Right ventricle myocardium inferior (tissue), 1 donor: ENCODE results near the gene TAB2. TPM values are rescaled to one million over a fixed set of nuclear protein-coding genes. Genes with fewer than 3 reads are reported as not detected.
"Not testable (repeated sequence)": the region's sequence is repeated elsewhere in the genome, so short reads cannot be mapped to it uniquely, and the experiment has no call there.

ENCODE experiments used
- ATAC-seq: fragments of 200-7000 bp; cut with Tn5 transposase; one replicate; pipeline ENCODE4 v1.9.1; 2020; ENCODE audit warnings: mild to moderate bottlenecking, moderate library complexity
- DNase-seq: peaks from one replicate; pipeline ENCODE4 v3.0.0; 2021; ENCODE audit errors: missing footprints
- intact Hi-C: fragments of 100-400 bp; cut with DNase I; formaldehyde crosslinking; loops from one replicate; pipeline ENCODE4 v1.11.0; 2022
- total RNA-seq: library from RNA; stranded (reverse); fragmentation: NEBNext Ultra II Directional; extraction: Animal tissue kit (Norgen Biotek cat#: 25700); gene quantifications from one replicate; pipeline ENCODE4 v1.2.1, GENCODE V29; 2021
- donor health status: DM: no; HTN: yes; CAD: no; lungs with severe emphysema.

The TAB2 gene
- total RNA-seq, 1 donor from 2014 or later: 57.4 TPM

DNA sequence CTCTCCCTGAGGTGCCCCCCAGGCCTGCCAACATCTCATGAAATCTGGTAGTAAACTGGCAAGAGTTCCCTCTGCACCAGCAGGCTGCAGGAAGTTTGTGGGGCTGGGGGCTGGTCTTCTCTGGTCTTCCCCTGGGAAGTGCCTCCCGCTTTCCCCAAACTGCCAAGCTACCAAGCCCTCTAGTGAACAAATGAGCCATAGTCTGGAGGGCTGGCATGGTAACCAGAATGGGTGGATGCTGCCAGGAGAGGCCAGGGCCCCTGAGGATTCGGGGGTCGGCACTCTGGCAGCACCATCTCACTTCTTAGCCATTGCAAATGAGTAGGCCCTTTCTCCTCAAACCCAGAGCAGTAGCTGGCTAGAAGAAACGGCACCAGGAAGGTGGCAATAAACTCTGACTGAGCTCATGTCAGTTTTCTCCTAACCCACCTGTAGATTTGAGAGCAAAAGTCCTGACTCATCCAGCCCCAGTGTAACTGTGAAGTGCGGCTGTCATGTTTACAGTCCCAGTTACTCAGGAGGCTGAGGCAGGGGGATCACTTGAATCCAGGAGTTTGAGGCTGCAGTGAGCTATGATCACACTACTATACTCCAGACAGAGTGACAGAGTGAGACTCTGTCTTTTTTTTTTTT is 131.4 kb downstream of the TAB2 start:
- intact Hi-C loops: no loop called here
- DNase-seq (no peak), ATAC-seq (no peak)

DNA sequence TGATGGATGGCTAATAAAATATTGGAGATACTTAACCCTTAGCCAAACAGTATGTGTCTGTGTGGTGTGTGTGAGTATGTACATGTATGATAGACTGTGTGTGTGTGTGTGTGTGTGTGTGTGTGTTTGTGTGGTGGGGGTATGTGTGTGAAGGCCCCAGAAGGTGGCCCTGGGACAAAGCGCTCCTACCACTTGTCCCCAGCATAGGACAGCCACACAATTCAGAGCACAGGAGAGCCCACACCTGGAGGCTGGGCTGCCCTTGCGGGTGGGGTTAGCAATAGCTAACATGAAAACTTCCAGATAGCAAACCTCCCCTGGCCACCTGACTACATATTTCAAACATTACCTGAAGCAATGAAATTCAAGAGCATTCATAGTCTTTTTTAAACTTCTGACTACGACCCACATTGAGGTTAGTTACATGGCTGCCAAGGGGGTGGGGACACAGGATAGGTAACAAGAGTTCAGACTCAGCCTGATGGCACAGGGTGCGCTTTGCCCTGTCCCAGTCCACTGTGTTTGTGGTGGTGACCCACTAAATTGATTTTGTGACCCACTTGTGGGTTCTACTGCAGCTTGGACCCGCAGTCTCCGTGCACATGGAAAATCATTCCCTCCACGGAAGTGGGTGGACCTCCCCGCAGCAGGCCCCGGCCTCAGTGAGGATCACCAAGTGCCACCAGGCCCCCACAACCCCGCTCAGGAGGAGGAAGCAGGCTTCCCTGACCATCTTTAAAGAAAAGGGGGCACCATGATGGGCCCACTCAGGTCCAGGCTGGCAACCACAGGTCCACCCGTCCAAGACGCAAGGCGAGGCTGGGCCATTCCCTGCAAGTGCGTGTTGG is 132.5 kb downstream of the TAB2 start:
- ATAC-seq (no peak), DNase-seq (no peak)
- intact Hi-C loops: loop anchor here (5.0 kb wide), 1 partner anchor 67 kb away; no protein-coding TSS in a partner anchor

DNA sequence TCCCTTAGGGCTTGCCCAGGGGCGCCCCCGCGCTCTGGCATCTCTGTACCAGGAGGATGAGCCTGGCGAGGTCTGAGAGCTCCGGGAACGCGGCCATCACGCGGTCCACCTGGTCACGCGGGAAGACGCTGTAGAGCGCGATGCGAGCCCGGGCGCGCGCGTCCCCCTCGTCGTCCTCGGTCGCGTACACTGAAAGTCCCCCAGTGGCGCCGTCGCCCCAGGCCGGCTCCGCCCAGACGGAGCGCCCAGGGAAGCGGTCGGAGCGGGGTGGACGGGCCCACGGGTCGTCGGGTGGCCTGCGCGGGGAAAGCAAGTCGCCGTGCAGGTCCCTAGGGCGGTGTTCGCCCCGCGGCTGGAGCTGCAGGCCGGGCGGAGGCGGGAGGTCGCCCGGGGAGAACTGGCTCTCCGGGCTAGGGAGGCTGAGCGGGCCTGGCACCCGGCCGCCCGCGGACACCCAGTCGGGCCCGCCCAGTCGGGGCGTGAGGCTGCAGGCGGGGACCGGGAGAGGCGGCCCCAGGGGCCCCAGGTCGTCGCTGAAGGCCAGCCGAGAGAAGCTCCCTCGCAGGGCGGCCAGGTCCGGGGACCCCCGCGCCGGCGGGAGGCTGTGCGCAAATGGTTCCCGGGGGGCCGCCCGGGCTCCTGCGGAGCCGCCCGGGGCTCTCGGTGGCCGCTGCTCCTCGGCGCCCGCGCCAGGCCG is 133.3 kb downstream of the TAB2 start:
- DNase-seq (no peak), ATAC-seq (no peak)
- intact Hi-C loops: loop anchor here (5.0 kb wide), 1 partner anchor 66 kb away; no protein-coding TSS in a partner anchor

DNA sequence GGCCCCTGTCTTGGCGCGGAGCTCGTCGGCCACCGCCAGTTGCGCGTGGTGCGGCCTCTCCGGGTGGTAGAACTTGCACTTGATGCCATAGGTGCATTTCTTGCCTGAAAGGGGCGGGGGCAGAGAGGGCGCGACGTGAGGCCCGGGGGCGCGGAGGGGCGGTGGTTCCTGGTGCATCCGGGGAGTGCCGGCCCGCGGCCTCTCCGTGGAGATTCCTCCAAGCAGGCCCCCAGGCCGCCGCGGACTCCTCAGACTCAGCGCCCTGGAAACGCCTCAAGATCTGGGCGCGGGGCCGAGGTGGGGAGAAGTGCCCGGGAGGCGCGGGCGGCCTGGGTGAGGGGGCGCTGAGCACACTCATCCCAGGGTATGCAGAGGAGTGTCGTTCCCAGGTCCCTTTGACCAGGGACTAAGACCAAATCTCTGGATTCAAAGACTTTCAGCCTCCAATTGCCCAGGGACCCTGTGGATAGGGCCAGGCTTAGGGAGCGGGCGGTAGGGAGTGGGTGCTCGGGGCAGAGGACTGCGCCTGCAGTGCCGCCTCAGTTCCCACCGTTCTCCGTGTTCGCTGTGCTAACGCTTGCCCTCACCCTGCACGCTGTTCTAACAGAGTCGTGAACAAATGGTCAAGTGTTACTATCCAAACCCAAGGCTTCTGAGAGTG is 134.0 kb downstream of the TAB2 start:
- intact Hi-C loops: loop anchor here (5.0 kb wide), 1 partner anchor 66 kb away; no protein-coding TSS in a partner anchor
- DNase-seq (peak; percentile 78), ATAC-seq (no peak)

DNA sequence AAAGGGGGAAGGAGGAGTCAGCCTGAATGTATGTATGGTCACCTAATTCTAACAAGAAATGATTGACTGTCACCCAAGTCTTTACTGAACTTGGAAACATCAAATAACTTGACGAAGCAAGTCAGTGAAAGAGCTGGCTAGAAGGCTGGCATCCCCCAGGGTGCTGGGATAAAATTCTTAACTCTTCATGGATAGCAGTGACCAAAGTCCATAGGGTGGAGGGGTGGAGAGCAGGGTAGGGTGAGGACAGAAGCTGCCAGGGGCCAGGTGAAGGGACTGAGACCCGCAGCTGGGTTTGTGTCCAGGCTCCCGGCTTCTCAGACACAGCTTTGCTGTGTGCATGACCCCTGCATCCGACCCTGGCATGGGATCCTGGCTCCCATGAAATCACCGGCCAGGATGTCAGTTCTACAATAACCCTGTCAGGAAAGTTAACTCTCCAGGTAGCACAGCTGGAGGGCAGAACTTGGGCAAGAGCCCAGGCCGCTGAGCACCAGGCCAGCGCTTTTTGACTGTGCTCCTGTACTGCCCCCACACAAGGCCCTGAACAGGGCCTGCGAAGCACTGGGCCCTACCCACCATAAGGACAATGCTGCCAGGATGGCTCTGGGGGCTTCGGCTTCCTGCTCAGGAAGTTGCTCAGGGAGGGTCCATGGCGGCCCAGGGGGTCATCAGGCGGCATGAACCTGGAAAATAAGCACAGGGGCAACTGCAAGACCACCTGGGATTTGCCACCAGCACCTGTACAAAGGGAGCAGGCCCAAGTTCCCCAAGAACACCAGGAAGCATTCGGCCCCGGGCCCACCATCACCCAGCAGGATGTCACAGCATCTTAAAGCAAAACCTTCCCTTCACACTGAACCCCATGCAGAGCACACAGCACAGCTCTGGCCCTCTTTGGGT is 134.8 kb downstream of the TAB2 start:
- DNase-seq (no peak), ATAC-seq (no peak)
- intact Hi-C loops: loop anchor here (5.0 kb wide), 1 partner anchor 65 kb away; no protein-coding TSS in a partner anchor

DNA sequence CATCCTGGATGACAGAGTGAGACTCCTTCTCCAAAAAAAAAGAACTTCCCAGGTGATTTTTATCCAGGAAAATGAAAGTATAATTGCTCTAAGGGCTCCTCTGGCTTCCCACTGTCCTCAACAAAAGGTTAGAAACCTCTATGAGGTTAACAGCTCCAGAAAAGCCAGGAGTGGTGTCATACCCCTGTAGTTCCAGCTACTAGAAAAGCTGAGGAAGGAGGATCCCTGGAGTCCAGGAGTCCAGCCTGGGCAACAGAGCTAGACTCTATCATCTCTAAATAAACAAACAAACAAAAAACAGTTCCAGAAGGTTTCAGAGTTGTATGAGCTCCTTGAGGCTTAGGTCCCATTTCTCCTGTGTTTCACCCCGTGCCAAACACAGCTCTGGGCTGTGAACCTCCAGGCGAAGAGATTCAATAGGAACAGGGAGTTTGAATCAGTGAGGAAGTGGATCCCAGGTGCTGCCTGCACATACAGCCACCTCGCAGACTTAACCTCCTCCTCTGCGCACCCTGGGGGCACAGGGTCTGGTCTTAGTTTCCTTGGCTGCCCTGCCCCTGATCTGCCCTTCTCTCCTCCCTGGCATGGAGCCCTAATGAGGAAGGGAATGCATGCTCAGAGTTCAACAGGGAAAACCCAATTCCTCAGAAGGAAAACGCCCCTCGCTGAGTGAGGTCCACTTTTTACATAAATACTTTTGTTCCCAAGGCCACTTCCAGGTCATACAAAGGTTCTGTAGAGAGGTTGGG is 136.3 kb downstream of the TAB2 start:
- intact Hi-C loops: loop anchor here (5.0 kb wide), 1 partner anchor 64 kb away; no protein-coding TSS in a partner anchor
- DNase-seq (no peak), ATAC-seq (no peak)

DNA sequence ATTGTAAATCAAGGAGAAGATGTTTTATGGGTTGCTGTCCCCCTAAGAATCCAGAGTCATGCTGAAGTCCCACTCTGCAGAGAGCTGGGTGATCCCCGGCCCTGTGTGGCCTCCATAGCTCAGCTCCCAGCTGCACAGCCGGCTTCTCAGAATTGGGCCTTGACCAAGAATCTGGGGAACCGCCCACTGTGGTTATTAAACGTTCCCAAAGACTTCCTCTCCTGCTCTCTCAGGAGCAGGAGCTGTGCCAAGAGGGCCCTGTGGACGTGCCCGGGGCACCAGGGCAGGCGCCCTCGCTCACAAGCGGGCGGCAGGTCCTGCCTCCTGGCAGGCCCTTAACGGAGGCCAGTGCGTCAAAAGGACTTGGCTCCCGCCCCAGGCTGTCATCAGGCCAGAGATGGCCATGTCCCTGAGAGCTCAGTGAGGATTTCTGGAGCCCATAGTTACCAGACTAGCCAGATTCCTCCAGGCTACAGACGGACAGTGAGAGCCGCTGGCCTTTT is 136.9 kb downstream of the TAB2 start:
- ATAC-seq (peak; percentile 91), DNase-seq (peak; percentile 98)
- intact Hi-C loops: loop anchor here (5.0 kb wide), 1 partner anchor 63 kb away; no protein-coding TSS in a partner anchor

DNA sequence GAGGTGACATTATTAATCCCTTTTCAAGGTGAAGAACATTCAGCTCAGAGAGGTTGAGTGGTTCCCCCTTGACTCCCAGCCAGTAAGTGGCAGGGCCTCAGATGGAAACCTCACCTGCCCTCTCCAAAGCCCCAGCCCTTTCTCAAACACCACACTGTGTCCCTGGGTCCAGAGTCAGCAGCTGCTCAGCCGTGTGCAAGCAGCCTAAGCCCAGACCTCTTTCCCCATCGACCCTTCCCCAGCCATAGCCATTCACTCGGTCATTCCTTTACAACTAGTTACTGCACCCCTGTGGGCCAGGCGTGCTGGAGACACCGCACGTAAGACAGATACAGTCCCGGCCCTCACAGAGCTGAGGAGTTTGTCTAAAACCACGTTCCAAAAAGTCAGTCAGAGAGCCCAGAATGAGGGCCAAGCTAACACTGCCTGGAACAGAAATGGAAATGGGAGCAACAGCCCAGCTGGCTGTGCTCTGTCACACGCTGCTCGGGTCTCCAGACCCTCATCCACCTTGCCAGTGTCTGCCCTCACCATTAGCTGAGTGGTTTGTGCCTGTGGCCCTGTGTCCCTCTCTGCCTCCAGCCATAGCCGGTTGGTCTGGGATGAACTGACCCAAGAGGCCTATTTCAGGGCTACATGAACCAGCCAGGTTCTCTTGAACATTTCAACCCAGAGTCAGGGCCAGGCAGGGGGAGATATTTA is 137.7 kb downstream of the TAB2 start:
- DNase-seq (no peak), ATAC-seq (peak; percentile 9)
- intact Hi-C loops: loop anchor here (5.0 kb wide), 1 partner anchor 42 kb away; no protein-coding TSS in a partner anchor

DNA sequence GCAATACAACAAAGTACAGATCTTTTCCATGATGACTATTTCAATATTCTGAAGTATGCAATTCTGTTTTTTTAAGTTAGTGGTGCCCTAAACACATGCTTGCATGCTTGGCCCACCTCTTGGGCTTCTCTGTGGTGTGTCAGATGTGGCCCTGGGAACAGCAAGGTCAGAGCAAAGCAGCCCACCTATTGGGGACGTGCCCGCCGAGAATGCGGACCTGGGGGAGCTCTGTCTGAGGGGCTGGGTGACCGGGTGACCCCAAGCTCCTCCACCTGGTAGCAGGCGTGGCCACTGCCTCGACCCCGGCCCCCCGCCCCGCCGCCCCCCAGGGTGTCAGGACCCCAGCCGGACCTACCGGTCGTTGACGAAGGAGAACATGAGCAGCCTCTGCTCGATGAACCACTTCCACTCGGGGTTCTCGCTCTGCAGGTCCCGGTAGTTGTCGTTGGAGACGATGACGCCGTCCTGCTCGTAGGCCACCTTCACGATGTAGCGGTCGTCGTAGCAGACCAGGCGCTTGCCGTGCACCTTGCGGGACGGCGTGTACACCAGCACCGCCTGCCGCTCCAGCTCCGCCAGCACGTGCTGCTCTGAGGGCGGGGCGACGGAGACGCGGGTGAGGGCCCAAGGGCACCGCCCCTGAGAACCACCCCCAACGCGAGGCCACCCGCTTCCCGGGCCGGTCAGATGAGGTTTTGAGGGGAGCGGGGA is 139.0 kb downstream of the TAB2 start:
- intact Hi-C loops: loop anchor here (5.0 kb wide), 1 partner anchor 41 kb away; no protein-coding TSS in a partner anchor
- DNase-seq: no peak

DNA sequence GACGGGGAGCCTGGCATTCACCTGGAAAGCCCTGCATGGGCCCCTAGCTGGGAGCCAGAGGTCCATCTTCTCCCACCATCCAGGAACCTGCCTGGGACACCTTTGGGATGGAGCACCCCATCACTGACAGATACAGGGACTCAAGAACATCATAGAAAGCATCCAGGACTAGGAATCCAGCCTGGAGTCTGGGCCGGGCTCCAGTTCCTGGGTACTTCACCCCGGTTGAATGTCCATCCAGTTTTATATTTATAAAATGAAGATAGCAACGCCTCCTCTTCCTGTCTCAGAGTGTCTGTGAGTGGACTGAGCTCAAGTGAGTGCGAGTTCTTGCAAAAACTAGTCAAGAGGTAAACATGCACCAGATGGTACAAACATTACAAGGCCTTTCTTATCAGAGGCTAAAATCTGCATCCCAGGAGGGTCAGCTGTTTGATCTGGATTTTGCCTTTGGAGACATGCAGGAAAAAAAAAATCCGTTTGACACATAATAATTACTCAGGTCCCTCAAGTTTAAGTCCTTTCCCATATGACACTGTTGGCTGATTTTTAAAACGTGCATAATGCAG is 139.9 kb downstream of the TAB2 start:
- DNase-seq: no peak
- intact Hi-C loops: loop anchor here (5.0 kb wide), 1 partner anchor 40 kb away; no protein-coding TSS in a partner anchor
- ATAC-seq: peak; percentile 2

More for the DNA sequence above, 139.0 kb downstream of the TAB2 start:
- no peak for ATAC-seq

DNA sequence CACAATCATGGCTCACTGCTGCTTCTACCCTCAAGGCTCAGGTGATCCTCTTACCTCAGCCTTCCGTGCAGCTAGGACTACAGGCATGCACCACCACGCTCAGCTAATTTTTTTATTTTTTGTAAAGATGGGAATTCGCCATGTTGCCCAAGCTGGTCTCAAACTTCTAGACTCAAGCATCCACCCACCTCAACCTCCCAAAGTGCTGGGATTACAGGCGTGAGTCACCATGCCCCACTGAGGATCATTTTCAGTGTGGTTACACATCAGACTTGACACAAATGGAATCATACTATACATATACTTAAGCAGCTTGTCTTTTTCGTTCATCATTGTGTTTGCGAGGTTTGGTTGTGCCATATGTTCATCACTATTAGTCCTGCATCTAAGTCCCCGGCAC is 140.7 kb downstream of the TAB2 start:
- ATAC-seq (no peak), DNase-seq (no peak)
- intact Hi-C loops: loop anchor here (5.0 kb wide), 1 partner anchor 39 kb away; no protein-coding TSS in a partner anchor

DNA sequence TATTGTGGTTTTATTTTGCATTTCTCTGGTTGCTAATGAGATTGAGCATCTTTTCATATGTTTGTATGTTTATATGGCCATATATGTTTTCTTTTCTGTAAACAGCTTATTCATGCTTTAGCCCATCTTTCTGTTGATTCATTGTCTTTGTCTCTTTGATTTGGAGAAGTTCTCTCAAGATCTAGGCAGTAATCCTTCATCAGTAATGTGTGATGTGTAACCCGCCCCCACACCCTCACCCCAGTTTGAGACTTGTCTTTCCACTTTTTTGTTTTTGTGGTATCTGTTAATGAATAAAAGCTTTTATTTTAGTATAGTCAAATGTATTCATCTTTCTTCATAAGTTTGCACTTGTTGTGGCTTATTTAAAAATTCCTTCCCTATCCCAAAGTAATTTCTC is 141.3 kb downstream of the TAB2 start:
- intact Hi-C loops: loop anchor here (5.0 kb wide), 1 partner anchor 38 kb away; no protein-coding TSS in a partner anchor
- ATAC-seq: no peak

DNA sequence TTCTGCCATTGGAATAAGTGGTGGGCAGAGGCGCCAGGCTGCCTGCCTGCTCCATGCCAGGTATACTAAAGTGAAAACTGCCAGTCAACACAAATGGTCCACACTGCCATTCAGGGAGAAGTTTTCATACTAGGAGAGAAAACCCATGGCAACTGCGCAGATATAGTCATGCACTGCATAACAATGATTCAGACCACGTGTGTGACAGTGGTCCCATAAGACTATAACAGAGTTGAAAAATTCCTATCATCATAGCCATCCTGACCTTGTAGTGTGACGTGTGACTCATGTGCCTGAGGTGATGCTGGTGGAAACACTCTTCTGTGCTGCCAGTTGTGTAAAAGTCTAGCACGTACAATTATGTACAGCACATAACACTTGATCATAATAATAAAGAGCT is 142.2 kb downstream of the TAB2 start:
- no peak for DNase-seq

More for the DNA sequence above, 141.3 kb downstream of the TAB2 start:
- DNase-seq: no peak

DNA sequence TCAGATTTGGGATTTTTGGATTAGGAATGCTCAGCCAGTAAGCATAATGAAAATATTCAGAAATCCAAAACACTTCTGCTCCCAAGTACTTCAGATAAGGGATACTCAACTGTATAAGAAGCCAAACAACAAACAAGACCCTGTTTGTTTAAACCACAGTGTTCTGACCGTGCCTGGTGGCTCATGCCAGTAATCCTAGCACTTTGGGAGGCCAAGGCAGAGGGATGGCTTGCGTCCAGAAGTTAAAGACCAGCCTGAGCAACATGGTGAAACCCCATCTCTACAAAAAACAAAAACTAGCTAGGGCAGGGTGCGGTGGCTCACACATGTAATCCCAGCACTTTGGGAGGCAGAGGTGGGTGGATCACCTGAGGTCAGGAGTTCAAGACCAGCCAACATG is 142.7 kb downstream of the TAB2 start:
- DNase-seq, intact Hi-C loops, ATAC-seq: not testable (repeated sequence)

More for the DNA sequence above, 142.2 kb downstream of the TAB2 start:
- ATAC-seq: no peak
- intact Hi-C loops: loop anchor here (5.0 kb wide), 1 partner anchor 38 kb away; no protein-coding TSS in a partner anchor
